Thymus (tissue), 11 donors: ENCODE measurements around the gene LRRC8E. TPM values are rescaled to one million over a fixed set of nuclear protein-coding genes. Genes with fewer than 3 reads are reported as not detected.

Source experiments
- DNase-seq, 9 donors: peaks; one replicate each; pipeline ENCODE4 v3.0.0-alpha.2; 2013; ENCODE audit warnings: low spot score in 9 of 9, low read depth in 6 of 9, missing footprints in 1 of 9
- H3K27ac ChIP-seq, 2 donors: one replicate each; pipeline ENCODE4 v1.5.1; 2013; ENCODE audit warnings: control low read depth in 1 of 2, low read depth in 1 of 2, low read length in 1 of 2, mild to moderate bottlenecking in 1 of 2, moderate library complexity in 1 of 2
- H3K27me3 ChIP-seq, 2 donors: one replicate each; pipeline ENCODE4 v1.5.1; 2013; ENCODE audit warnings: low read length in 1 of 2; ENCODE audit not compliant: control insufficient read depth in 2 of 2, insufficient read depth in 1 of 2
- H3K36me3 ChIP-seq, 2 donors: one replicate each; pipeline ENCODE4 v1.5.1; 2013; ENCODE audit warnings: low read length in 1 of 2, mild to moderate bottlenecking in 1 of 2, moderate library complexity in 1 of 2; ENCODE audit not compliant: control insufficient read depth in 2 of 2, insufficient read depth in 2 of 2
- H3K4me1 ChIP-seq, 2 donors: one replicate each; pipeline ENCODE4 v1.5.1; 2013; ENCODE audit warnings: low read length in 2 of 2; ENCODE audit not compliant: control insufficient read depth in 2 of 2, insufficient read depth in 2 of 2
- H3K4me3 ChIP-seq, 2 donors: one replicate each; pipeline ENCODE4 v1.5.1; 2013; ENCODE audit warnings: low read length in 2 of 2, control low read depth in 1 of 2, mild to moderate bottlenecking in 1 of 2
- H3K9me3 ChIP-seq, 2 donors: one replicate each; pipeline ENCODE4 v1.5.1; 2013; ENCODE audit warnings: low read length in 1 of 2, mild to moderate bottlenecking in 1 of 2; ENCODE audit not compliant: control insufficient read depth in 2 of 2, insufficient read depth in 1 of 2
- WGBS: extraction: QIAGEN DNeasy Blood & Tissue Kit; methylation state at CpG from one replicate; pipeline ENCODE4 v1.1.7; 2013; 5-methylcytosine and 5-hydroxymethylcytosine counted together
- polyA plus RNA-seq: library from polyadenylated mRNA; stranded (reverse); fragments of 200-250 nt; gene quantifications from one replicate; pipeline ENCODE4 v1.2.3, GENCODE V29; 2013
- total RNA-seq: library from RNA; stranded (reverse); fragments of 120-200 nt; gene quantifications from one replicate; pipeline ENCODE4 v1.2.4, GENCODE V29; 2013
- donor health status: healthy.

LRRC8E gene
- total and polyA plus RNA-seq, 2 donors: 0.05 to 0.27 TPM

- H3K9me3 ChIP-seq: peaks cover 4 to 27% of the 10 kb centered on the region in 2 donors
- DNase-seq: peak in 2 of 9 donors; percentile 48 to 57
- no peaks in the 10 kb centered on the region for H3K36me3 ChIP-seq
- H3K27ac ChIP-seq: no peak overlapping the region
- H3K4me3 ChIP-seq: no peak overlapping the region
- WGBS: 58% methylated on average over 11 of the region's 11 CpGs
- H3K4me1 ChIP-seq: peaks cover 7 to 45% of the 10 kb centered on the region in 2 donors
- H3K27me3 ChIP-seq: peaks cover 45 to 88% of the 10 kb centered on the region in 2 donors
Measured at GRCh38 chr19:7870571-7871436, 17.5 kb upstream of the LRRC8E start.

- H3K4me3 ChIP-seq: no peak overlapping the region
- 12% methylated on average over 33 of the region's 33 CpGs for WGBS
- DNase-seq: peak in 3 of 9 donors; percentile 55 to 67 (median 59)
Measured at GRCh38 chr19:7871437-7872305, 16.6 kb upstream of the LRRC8E start.

GRCh38 chr19:7872306-7873204, 15.8 kb upstream of the LRRC8E start:
- Histone ChIP-seq H3K9me3 (peaks cover 4 to 27% of the 10 kb centered on the region in 2 donors), H3K27me3 (peaks cover 37 to 84% of the 10 kb centered on the region in 2 donors), H3K36me3 (no peaks in the 10 kb centered on the region), H3K4me3 (no peak overlapping the region), H3K27ac (no peak overlapping the region), H3K4me1 (peaks cover 7 to 45% of the 10 kb centered on the region in 2 donors)
- DNase-seq: no peak
- 56% methylated on average over 47 of the region's 47 CpGs for WGBS

More at GRCh38 chr19:7871437-7872305, 16.6 kb upstream of the LRRC8E start:
- H3K27me3 ChIP-seq: peaks cover 45 to 88% of the 10 kb centered on the region in 2 donors
- peaks cover 4 to 27% of the 10 kb centered on the region in 2 donors for H3K9me3 ChIP-seq
- H3K36me3 ChIP-seq: no peaks in the 10 kb centered on the region
- peaks cover 7 to 45% of the 10 kb centered on the region in 2 donors for H3K4me1 ChIP-seq
- no peak overlapping the region for H3K27ac ChIP-seq

- 22% methylated on average over 53 of the region's 53 CpGs for WGBS
- peaks cover 7 to 36% of the 10 kb centered on the region in 2 donors for H3K4me1 ChIP-seq
- H3K27ac ChIP-seq: no peak overlapping the region
- H3K27me3 ChIP-seq: peaks cover 32 to 76% of the 10 kb centered on the region in 2 donors
- H3K9me3 ChIP-seq: peaks cover 4 to 25% of the 10 kb centered on the region in 2 donors
- H3K4me3 ChIP-seq: no peak overlapping the region
- no peak for DNase-seq
- no peaks in the 10 kb centered on the region for H3K36me3 ChIP-seq
Measured at GRCh38 chr19:7873304-7874075, 14.8 kb upstream of the LRRC8E start.

DNA sequence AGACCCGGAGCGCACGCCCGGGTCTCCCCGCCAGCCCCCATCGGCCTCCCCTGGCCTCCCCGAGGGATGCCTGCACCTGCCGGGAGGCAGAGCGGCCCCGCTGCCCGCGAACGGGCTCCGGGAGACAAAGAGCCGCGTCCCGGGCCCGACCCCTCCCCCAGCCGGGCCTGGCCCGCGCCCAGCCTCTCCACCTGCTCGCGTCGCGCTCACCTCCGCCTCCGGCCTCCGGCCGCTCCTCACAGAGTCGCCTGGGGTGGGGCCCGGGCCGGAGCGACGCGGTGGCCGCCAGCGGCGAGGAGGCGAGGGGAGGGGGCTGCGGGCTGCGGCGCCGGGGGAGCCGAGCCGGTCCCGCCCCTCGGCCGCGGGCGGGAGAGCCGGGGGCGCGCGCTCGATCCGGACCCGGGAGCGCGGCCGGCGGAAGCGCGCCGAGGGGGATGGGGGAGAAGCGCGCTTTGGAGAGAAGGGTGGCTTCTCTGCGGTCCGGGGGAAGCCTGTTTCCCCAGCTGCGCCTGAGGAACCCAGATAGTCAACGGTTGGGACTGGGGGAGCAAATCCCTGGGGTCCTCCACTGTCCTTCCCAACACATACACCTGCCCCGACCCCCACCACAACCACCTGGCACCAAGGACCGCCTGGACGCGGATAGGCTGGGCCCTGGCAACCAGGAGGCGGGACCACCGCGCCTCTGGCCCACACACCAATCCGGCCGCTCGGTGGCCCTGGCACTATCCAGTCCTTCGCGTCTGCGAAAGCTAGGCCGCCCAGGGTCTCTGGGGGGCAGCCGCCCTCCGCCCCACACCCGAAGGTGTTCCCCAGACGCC, 14.0 kb upstream of the LRRC8E start, which contains the start of gene PRR36:
TSS of gene PRR36 (minus strand) at position 315 of the 821 bp plus-strand sequence. CDS start 701 bp downstream, outside the sequence.
- H3K9me3 ChIP-seq: peaks cover 4 to 25% of the 10 kb centered on the region in 2 donors
- peak in 1 of 9 donors; percentile 45 for DNase-seq
- H3K4me3 ChIP-seq: peak within 1 kb of the TSS; percentile 10 to 39
- peaks cover 32 to 73% of the 10 kb centered on the region in 2 donors for H3K27me3 ChIP-seq
- peaks cover 7 to 29% of the 10 kb centered on the region in 2 donors for H3K4me1 ChIP-seq
- H3K36me3 ChIP-seq: no peaks in the 10 kb centered on the region
- WGBS: 2% methylated on average over 88 of the region's 88 CpGs
- H3K27ac ChIP-seq: no peak within 1 kb of the TSS

DNA sequence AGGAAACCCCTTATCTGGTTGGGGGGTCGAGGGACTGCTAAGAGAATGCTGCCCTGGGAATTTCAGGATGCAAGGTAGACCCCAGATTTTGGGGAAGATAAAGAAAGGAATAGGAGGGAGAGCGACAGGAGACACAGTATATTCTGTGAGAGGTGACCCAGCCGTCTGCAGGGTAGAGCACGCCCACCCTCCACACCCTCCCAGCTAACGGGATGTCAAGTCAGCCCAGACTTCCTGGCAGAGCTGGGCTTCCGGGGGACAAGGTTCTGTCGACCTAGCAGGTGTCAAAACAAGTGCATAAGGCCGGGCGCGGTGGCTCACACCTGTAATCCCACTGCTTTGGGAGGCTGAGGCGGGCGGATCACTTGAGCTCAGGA, 13.4 kb upstream of the LRRC8E start:
- peak overlapping the region in 1 of 2 donors; percentile 39 for H3K4me3 ChIP-seq
- DNase-seq: peak in 1 of 9 donors; percentile 29
- H3K27ac ChIP-seq: no peak overlapping the region
- H3K27me3 ChIP-seq: peaks cover 32 to 74% of the 10 kb centered on the region in 2 donors
- peaks cover 5 to 25% of the 10 kb centered on the region in 2 donors for H3K4me1 ChIP-seq
- no peaks in the 10 kb centered on the region for H3K36me3 ChIP-seq
- 27% methylated on average over 12 of the region's 12 CpGs for WGBS
- H3K9me3 ChIP-seq: peaks cover 4 to 25% of the 10 kb centered on the region in 2 donors

- no peak overlapping the region for H3K27ac ChIP-seq
- peaks cover 25 to 53% of the 10 kb centered on the region in 2 donors for H3K27me3 ChIP-seq
- no peak overlapping the region for H3K4me3 ChIP-seq
- no peak for DNase-seq
- peaks cover 5 to 7% of the 10 kb centered on the region in 2 donors for H3K4me1 ChIP-seq
- H3K9me3 ChIP-seq: peaks cover 2 to 10% of the 10 kb centered on the region in 2 donors
- H3K36me3 ChIP-seq: no peaks in the 10 kb centered on the region
- 95% methylated on average over 6 of the region's 6 CpGs for WGBS
Measured at GRCh38 chr19:7877249-7877836, 11.0 kb upstream of the LRRC8E start.
